GM19468 (cell line): ENCODE data around the gene LMNTD1.

Experiments used
- ATAC-seq: cut with Tn5 transposase; IDR thresholded peaks from one replicate; pipeline ENCODE4 v1.9.1; 2021; ENCODE audit warnings: mild to moderate bottlenecking, moderate library complexity, moderate number of reproducible peaks; ENCODE audit not compliant: unreplicated experiment; ENCODE audit errors: extremely low read depth

Gene LMNTD1

GRCh38 chr12:25556153-25556552 lies 3.1 kb upstream of the LMNTD1 start:
- no peak for ATAC-seq

GRCh38 chr12:25552681-25553080 lies 402 bp downstream of the LMNTD1 start:
- no peak for ATAC-seq

GRCh38 chr12:25550186-25550585 lies 2.9 kb downstream of the LMNTD1 start:
- ATAC-seq = no peak

GRCh38 chr12:25549120-25549519 lies 4.0 kb downstream of the LMNTD1 start:
- no peak for ATAC-seq

GRCh38 chr12:25546318-25546717 lies 6.8 kb downstream of the LMNTD1 start:
- ATAC-seq = no peak

- ATAC-seq = no peak
These were observed 19.9 kb downstream of the LMNTD1 start for GRCh38 chr12:25533150-25533549.

- ATAC-seq = no peak
These were observed 21.5 kb downstream of the LMNTD1 start for GRCh38 chr12:25531502-25532052.

- no peak for ATAC-seq
These were observed 23.3 kb downstream of the LMNTD1 start for GRCh38 chr12:25529738-25530137.

GRCh38 chr12:25526778-25527177 lies 26.3 kb downstream of the LMNTD1 start:
- no peak for ATAC-seq

- ATAC-seq = no peak
These were observed 28.7 kb downstream of the LMNTD1 start for GRCh38 chr12:25524366-25524765.

GRCh38 chr12:25521625-25522256 lies 31.3 kb downstream of the LMNTD1 start:
- no peak for ATAC-seq

GRCh38 chr12:25518512-25518911 lies 34.6 kb downstream of the LMNTD1 start:
- peak; percentile 86 for ATAC-seq

GRCh38 chr12:25504744-25505143 lies 48.3 kb downstream of the LMNTD1 start:
- no peak for ATAC-seq

GRCh38 chr12:25503666-25504065 lies 49.4 kb downstream of the LMNTD1 start:
- ATAC-seq = no peak

- no peak for ATAC-seq
These were observed 50.5 kb downstream of the LMNTD1 start for GRCh38 chr12:25502596-25502995.

GRCh38 chr12:25502118-25502517 lies 51.0 kb downstream of the LMNTD1 start:
- no peak for ATAC-seq

- no peak for ATAC-seq
These were observed 51.5 kb downstream of the LMNTD1 start for GRCh38 chr12:25501549-25501948.

- ATAC-seq = no peak
These were observed 52.4 kb downstream of the LMNTD1 start for GRCh38 chr12:25500651-25501050.

- no peak for ATAC-seq
These were observed 56.1 kb downstream of the LMNTD1 start for GRCh38 chr12:25497021-25497420.

- ATAC-seq = no peak
These were observed 56.9 kb downstream of the LMNTD1 start for GRCh38 chr12:25496098-25496587.

- no peak for ATAC-seq
These were observed 57.6 kb downstream of the LMNTD1 start for GRCh38 chr12:25495331-25496097.
